ENCODE results near the gene PGS1.

PGS1 gene

GRCh38 chr17:78433013-78433727, 54.7 kb downstream of the PGS1 start:
- DNase-seq: no peak
- Histone ChIP-seq H3K4me1 (ENCODE audit: control insufficient read depth, low read depth, low read length) (no peaks in the 10 kb centered on the region), H3K27me3 (ENCODE audit: insufficient read depth, low read length, poor library complexity) (no peaks in the 10 kb centered on the region), H3K79me1 (ENCODE audit: low read length) (no peaks in the 10 kb centered on the region), H3K4me3 (ENCODE audit: low read length) (no peak overlapping the region), H2BK120ac (ENCODE audit: low read depth, low read length) (no peak overlapping the region), H3K9ac (ENCODE audit: low read length) (no peak overlapping the region), H3K18ac (ENCODE audit: low read length) (no peak overlapping the region), H2AK5ac (ENCODE audit: low read length) (no peak overlapping the region), H2BK15ac (replicated peaks; ENCODE audit: low read depth) (no peak overlapping the region), H2BK5ac (ENCODE audit: low read length) (no peak overlapping the region), H3K36me3 (ENCODE audit: control insufficient read depth, insufficient read depth, low read length) (no peaks in the 10 kb centered on the region), H3K27ac (ENCODE audit: low read depth, low read length) (no peak overlapping the region), H3K56ac (ENCODE audit: low read length) (no peak overlapping the region), H3K4me2 (ENCODE audit: low read length) (no peak overlapping the region), H4K5ac (ENCODE audit: low read length) (no peak overlapping the region), H4K8ac (ENCODE audit: low read depth, low read length) (no peak overlapping the region), H3K4ac (ENCODE audit: low read depth, low read length) (no peak overlapping the region), H3K23ac (ENCODE audit: low read length) (no peak overlapping the region), H3K79me2 (ENCODE audit: control insufficient read depth, insufficient read depth, low read length) (no peaks in the 10 kb centered on the region)
- no CpG with 5 or more reads among the region's 20 CpGs for WGBS (ENCODE audit: extremely low coverage, insufficient coverage, low lambda C conversion rate)

GRCh38 chr17:78433780-78434335, 55.4 kb downstream of the PGS1 start:
- Histone ChIP-seq H4K5ac (ENCODE audit: low read length) (no peak overlapping the region), H3K4me1 (ENCODE audit: control insufficient read depth, low read depth, low read length) (no peaks in the 10 kb centered on the region), H3K4me2 (ENCODE audit: low read length) (no peak overlapping the region), H3K23ac (ENCODE audit: low read length) (no peak overlapping the region), H3K27me3 (ENCODE audit: insufficient read depth, low read length, poor library complexity) (no peaks in the 10 kb centered on the region), H2BK5ac (ENCODE audit: low read length) (no peak overlapping the region), H3K4ac (ENCODE audit: low read depth, low read length) (no peak overlapping the region), H4K8ac (ENCODE audit: low read depth, low read length) (no peak overlapping the region), H2BK120ac (ENCODE audit: low read depth, low read length) (no peak overlapping the region), H2AK5ac (ENCODE audit: low read length) (no peak overlapping the region), H2BK15ac (replicated peaks; ENCODE audit: low read depth) (no peak overlapping the region), H3K79me2 (ENCODE audit: control insufficient read depth, insufficient read depth, low read length) (no peaks in the 10 kb centered on the region), H3K79me1 (ENCODE audit: low read length) (no peaks in the 10 kb centered on the region), H3K27ac (ENCODE audit: low read depth, low read length) (no peak overlapping the region), H3K36me3 (ENCODE audit: control insufficient read depth, insufficient read depth, low read length) (no peaks in the 10 kb centered on the region), H3K18ac (ENCODE audit: low read length) (no peak overlapping the region), H3K4me3 (ENCODE audit: low read length) (no peak overlapping the region), H3K9ac (ENCODE audit: low read length) (no peak overlapping the region), H3K56ac (ENCODE audit: low read length) (no peak overlapping the region)
- DNase-seq: no peak
- no CpG with 5 or more reads among the region's 13 CpGs for WGBS (ENCODE audit: extremely low coverage, insufficient coverage, low lambda C conversion rate)

GRCh38 chr17:78434455-78435329, 56.2 kb downstream of the PGS1 start:
- no peak overlapping the region for H3K9ac ChIP-seq (ENCODE audit: low read length)
- H2BK5ac ChIP-seq (ENCODE audit: low read length): no peak overlapping the region
- H3K4me1 ChIP-seq (ENCODE audit: control insufficient read depth, low read depth, low read length): no peaks in the 10 kb centered on the region
- H4K8ac ChIP-seq (ENCODE audit: low read depth, low read length): no peak overlapping the region
- no peak overlapping the region for H4K5ac ChIP-seq (ENCODE audit: low read length)
- H3K23ac ChIP-seq (ENCODE audit: low read length): no peak overlapping the region
- H3K79me1 ChIP-seq (ENCODE audit: low read length): no peaks in the 10 kb centered on the region
- H2BK120ac ChIP-seq (ENCODE audit: low read depth, low read length): no peak overlapping the region
- no peaks in the 10 kb centered on the region for H3K27me3 ChIP-seq (ENCODE audit: insufficient read depth, low read length, poor library complexity)
- H3K4ac ChIP-seq (ENCODE audit: low read depth, low read length): no peak overlapping the region
- H3K27ac ChIP-seq (ENCODE audit: low read depth, low read length): no peak overlapping the region
- H3K18ac ChIP-seq (ENCODE audit: low read length): no peak overlapping the region
- H3K36me3 ChIP-seq (ENCODE audit: control insufficient read depth, insufficient read depth, low read length): no peaks in the 10 kb centered on the region
- no peak for DNase-seq
- H3K4me2 ChIP-seq (ENCODE audit: low read length): no peak overlapping the region
- no peak overlapping the region for H3K4me3 ChIP-seq (ENCODE audit: low read length)
- no peaks in the 10 kb centered on the region for H3K79me2 ChIP-seq (ENCODE audit: control insufficient read depth, insufficient read depth, low read length)
- no peak overlapping the region for H3K56ac ChIP-seq (ENCODE audit: low read length)
- WGBS (ENCODE audit: extremely low coverage, insufficient coverage, low lambda C conversion rate): no CpG with 5 or more reads among the region's 18 CpGs
- no peak overlapping the region for H2AK5ac ChIP-seq (ENCODE audit: low read length)
- H2BK15ac ChIP-seq (replicated peaks; ENCODE audit: low read depth): no peak overlapping the region

DNA sequence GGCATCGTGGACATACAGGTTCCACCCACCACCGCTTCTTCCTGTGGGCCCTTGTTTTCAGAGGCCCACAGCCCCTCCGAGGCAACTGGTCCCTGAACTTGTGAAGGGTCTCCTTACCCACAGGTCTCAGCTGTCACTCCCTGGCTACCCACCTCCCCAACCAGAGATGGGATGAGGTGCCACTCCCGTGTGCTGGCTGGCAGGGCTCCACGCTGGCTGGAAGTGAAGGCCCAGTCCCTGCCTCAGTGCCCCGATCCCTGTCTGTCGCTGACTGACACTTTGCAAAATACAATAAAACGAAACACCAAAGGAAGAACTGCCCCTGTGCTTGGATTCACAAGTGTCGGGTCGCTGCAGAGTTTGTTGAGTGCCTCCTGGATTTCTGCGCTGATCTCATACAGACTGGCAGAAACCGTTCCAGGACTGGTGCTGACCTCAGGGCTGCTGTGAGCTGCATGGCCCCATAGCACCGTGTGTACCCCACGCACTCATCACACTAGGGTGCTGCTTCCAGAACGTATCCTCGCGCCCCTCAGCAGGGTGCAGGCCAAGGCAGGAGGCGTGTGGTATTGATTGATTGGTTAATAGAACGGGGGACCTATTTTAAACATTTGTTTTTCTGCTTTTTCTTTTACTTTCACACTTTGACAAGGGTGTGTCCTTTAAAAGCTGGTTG, 57.0 kb downstream of the PGS1 start:
- DNase-seq: no peak
- no peaks in the 10 kb centered on the region for H3K36me3 ChIP-seq (ENCODE audit: control insufficient read depth, insufficient read depth, low read length)
- WGBS (ENCODE audit: extremely low coverage, insufficient coverage, low lambda C conversion rate): no CpG with 5 or more reads among the region's 19 CpGs

GRCh38 chr17:78437508-78438169, 59.2 kb downstream of the PGS1 start:
- no peak overlapping the region for H2BK120ac ChIP-seq (ENCODE audit: low read depth, low read length)
- no CpG with 5 or more reads among the region's 20 CpGs for WGBS (ENCODE audit: extremely low coverage, insufficient coverage, low lambda C conversion rate)
- H3K18ac ChIP-seq (ENCODE audit: low read length): no peak overlapping the region
- no peak overlapping the region for H2AK5ac ChIP-seq (ENCODE audit: low read length)
- no peak overlapping the region for H3K4me3 ChIP-seq (ENCODE audit: low read length)
- H3K23ac ChIP-seq (ENCODE audit: low read length): no peak overlapping the region
- H3K36me3 ChIP-seq (ENCODE audit: control insufficient read depth, insufficient read depth, low read length): no peaks in the 10 kb centered on the region
- H3K4me1 ChIP-seq (ENCODE audit: control insufficient read depth, low read depth, low read length): no peaks in the 10 kb centered on the region
- no peak overlapping the region for H3K9ac ChIP-seq (ENCODE audit: low read length)
- H3K27me3 ChIP-seq (ENCODE audit: insufficient read depth, low read length, poor library complexity): no peaks in the 10 kb centered on the region
- no peak overlapping the region for H2BK5ac ChIP-seq (ENCODE audit: low read length)
- no peak for DNase-seq
- no peak overlapping the region for H2BK15ac ChIP-seq (replicated peaks; ENCODE audit: low read depth)
- H3K4me2 ChIP-seq (ENCODE audit: low read length): no peak overlapping the region
- H4K8ac ChIP-seq (ENCODE audit: low read depth, low read length): no peak overlapping the region
- H3K27ac ChIP-seq (ENCODE audit: low read depth, low read length): no peak overlapping the region
- no peak overlapping the region for H3K4ac ChIP-seq (ENCODE audit: low read depth, low read length)
- no peak overlapping the region for H4K5ac ChIP-seq (ENCODE audit: low read length)
- H3K79me1 ChIP-seq (ENCODE audit: low read length): no peaks in the 10 kb centered on the region
- H3K79me2 ChIP-seq (ENCODE audit: control insufficient read depth, insufficient read depth, low read length): no peaks in the 10 kb centered on the region
- no peak overlapping the region for H3K56ac ChIP-seq (ENCODE audit: low read length)

More for the DNA sequence above, 57.0 kb downstream of the PGS1 start:
- Histone ChIP-seq H3K79me2 (ENCODE audit: control insufficient read depth, insufficient read depth, low read length) (no peaks in the 10 kb centered on the region), H3K4me3 (ENCODE audit: low read length) (no peak overlapping the region), H2AK5ac (ENCODE audit: low read length) (no peak overlapping the region), H3K4me2 (ENCODE audit: low read length) (no peak overlapping the region), H2BK15ac (replicated peaks; ENCODE audit: low read depth) (no peak overlapping the region), H4K8ac (ENCODE audit: low read depth, low read length) (no peak overlapping the region), H3K27me3 (ENCODE audit: insufficient read depth, low read length, poor library complexity) (no peaks in the 10 kb centered on the region), H3K9ac (ENCODE audit: low read length) (no peak overlapping the region), H3K79me1 (ENCODE audit: low read length) (no peaks in the 10 kb centered on the region), H3K4ac (ENCODE audit: low read depth, low read length) (no peak overlapping the region), H3K18ac (ENCODE audit: low read length) (no peak overlapping the region), H3K23ac (ENCODE audit: low read length) (no peak overlapping the region), H3K27ac (ENCODE audit: low read depth, low read length) (no peak overlapping the region), H2BK120ac (ENCODE audit: low read depth, low read length) (no peak overlapping the region), H3K4me1 (ENCODE audit: control insufficient read depth, low read depth, low read length) (no peaks in the 10 kb centered on the region), H3K56ac (ENCODE audit: low read length) (no peak overlapping the region), H2BK5ac (ENCODE audit: low read length) (no peak overlapping the region), H4K5ac (ENCODE audit: low read length) (no peak overlapping the region)
